NT2/D1 (cell line): ENCODE data around the gene DMD.

Experiments used
- SUZ12 ChIP-seq: IDR thresholded peaks from 2 replicates; pipeline ENCODE4 v1.6.1; 2011; ENCODE audit not compliant: insufficient read length, insufficient read depth; ENCODE audit errors: extremely low read depth
- YY1 ChIP-seq: IDR thresholded peaks from 2 replicates; pipeline ENCODE4 v1.6.1; 2011; ENCODE audit not compliant: insufficient read length, insufficient read depth
- ZNF274 ChIP-seq: IDR thresholded peaks from 2 replicates; pipeline ENCODE4 v1.6.1; 2011; ENCODE audit warnings: mild to moderate bottlenecking, low read depth, low read length

GRCh38 chrX:32614707-32615106, 596.6 kb downstream of the DMD start:
- TF ChIP-seq SUZ12: no peak
- TF ChIP-seq ZNF274: no peak
- TF ChIP-seq YY1: no peak
